Ovary (tissue), 9 donors: Measurements from ENCODE around the gene TPH2. TPM values are rescaled to one million over a fixed set of nuclear protein-coding genes. Genes with fewer than 3 reads are reported as not detected.

Source experiments
- DNase-seq, 5 donors: peaks; one replicate each; pipeline ENCODE4 v3.0.0-alpha.2; 2019 to 2020
- H3K27ac ChIP-seq, 2 donors: fragments of 200-600 bp; one replicate each; pipeline versions ENCODE4 v1.5.1 to v1.8.0; 2019 to 2022
- H3K27me3 ChIP-seq: fragments of 200-600 bp; one replicate; pipeline ENCODE4 v1.8.0; 2022
- H3K36me3 ChIP-seq: fragments of 200-600 bp; sonication (generic); one replicate; pipeline ENCODE4 v1.5.1; 2019
- H3K4me1 ChIP-seq: one replicate; pipeline ENCODE4 v1.8.1; 2013; ENCODE audit warnings: mild to moderate bottlenecking, moderate library complexity; ENCODE audit not compliant: insufficient read depth
- H3K4me3 ChIP-seq: fragments of 200-600 bp; sonication (generic); one replicate; pipeline ENCODE4 v1.5.1; 2017
- H3K9me3 ChIP-seq, 2 donors: fragments of 200-600 bp in 1 of 2; sonication (generic) in 1 of 2; one replicate each; pipeline versions ENCODE4 v1.5.1 to v1.8.1; 2013 to 2019; ENCODE audit warnings: mild to moderate bottlenecking in 1 of 2, moderate library complexity in 1 of 2
- CTCF ChIP-seq, 3 donors: fragments of 450-650 bp in 2 of 3; fragments of 200-600 bp in 1 of 3; IDR thresholded peaks; one replicate each; pipeline versions ENCODE4 v1.5.1 to v1.8.0; 2016 to 2022; ENCODE audit warnings: antibody characterized with exemption in 3 of 3, mild to moderate bottlenecking in 1 of 3
- EP300 ChIP-seq: sonication (generic); formaldehyde crosslinking; IDR thresholded peaks from one replicate; pipeline ENCODE4 v1.6.1; 2017; ENCODE audit warnings: antibody characterized with exemption
- POLR2A ChIP-seq: fragments of 450-650 bp; IDR thresholded peaks from one replicate; pipeline ENCODE4 v1.6.1; 2017; ENCODE audit warnings: antibody characterized with exemption, mild to moderate bottlenecking, moderate library complexity
- WGBS, 3 donors: extraction: QIAGEN DNeasy Blood & Tissue Kit in 1 of 3; methylation state at CpG; one replicate each; pipeline versions ENCODE4 v1.1.5 to v1.1.7; 2013 to 2017; 5-methylcytosine and 5-hydroxymethylcytosine counted together
- intact Hi-C, 4 donors: fragments of 100-400 bp; cut with DNase I; formaldehyde crosslinking; loops; one replicate each; pipeline versions ENCODE4 v1.11.0 to v1.15.1; 2022 to 2023
- polyA plus RNA-seq, 2 donors: library from polyadenylated mRNA; stranded (reverse); fragments of 200-250 nt in 1 of 2; fragments of 350-450 nt in 1 of 2; fragmentation: Illumina TruSeq in 1 of 2; extraction: RNeasy Lipid Tissue Mini Kit (QIAGEN cat#74804) in 1 of 2; gene quantifications; one replicate each; pipeline ENCODE4 v1.2.3, GENCODE V29; 2013 to 2014
- total RNA-seq, 7 donors: library from RNA; depleted of rRNA in 2 of 7; stranded (reverse); fragments of >200 nt in 2 of 7; fragmentation: NEBNext Ultra II Directional in 3 of 7; extraction: Animal tissue kit (Norgen Biotek cat#: 25700) in 3 of 7; gene quantifications; one replicate each; pipeline versions ENCODE4 v1.1.0 to v1.2.4, GENCODE V29; 2016 to 2023
- donor health status: DM: no; HTN: no; CAD: no; lungs with moderate emphysema.
- donor health status: DM: no; HTN: no; CAD: no.
- donor health status: Bipolar disorder and iron deficiency.
- donor health status: DM: yes; HTN: yes; CAD: no.
- donor health status: DM: no; HTN: no; CAD: no.
- donor health status: DM: yes; HTN: yes; CAD: no.

The TPH2 gene
- total and polyA plus RNA-seq, 9 donors: 0.23 TPM; not detected in 8

DNA sequence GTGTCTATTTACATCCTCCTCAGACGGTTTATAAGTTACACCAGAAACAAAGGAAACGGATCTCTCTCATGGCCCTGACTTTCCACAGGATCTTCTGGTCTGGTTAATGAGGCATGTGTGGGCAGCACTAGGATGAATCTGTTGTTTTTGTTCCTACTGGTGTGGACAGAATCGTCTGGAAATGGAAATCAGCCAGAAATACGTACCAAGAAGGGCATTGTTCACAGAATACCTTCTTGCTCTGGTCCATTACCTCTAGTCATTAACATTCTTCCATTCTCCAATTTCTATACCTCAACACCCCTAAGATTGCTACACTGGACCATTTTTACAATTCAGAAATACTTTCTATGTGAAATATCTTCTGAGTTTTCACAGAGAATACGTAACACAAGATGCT, 86.0 kb downstream of the TPH2 start:
- Histone ChIP-seq H3K4me1 (no peaks in the 10 kb centered on the region), H3K9me3 (no peaks in the 10 kb centered on the region), H3K27ac (no peak overlapping the region), H3K4me3 (no peak overlapping the region), H3K27me3 (no peaks in the 10 kb centered on the region), H3K36me3 (no peaks in the 10 kb centered on the region)
- intact Hi-C loops: no loop called here
- no peak for DNase-seq
- TF ChIP-seq EP300: no peak
- no peak for TF ChIP-seq CTCF (IDR thresholded peaks at IDR 0.05)
- 50 to 65% (median 53%) methylated on average over 5 of the region's 5 CpGs for WGBS, 3 donors

DNA sequence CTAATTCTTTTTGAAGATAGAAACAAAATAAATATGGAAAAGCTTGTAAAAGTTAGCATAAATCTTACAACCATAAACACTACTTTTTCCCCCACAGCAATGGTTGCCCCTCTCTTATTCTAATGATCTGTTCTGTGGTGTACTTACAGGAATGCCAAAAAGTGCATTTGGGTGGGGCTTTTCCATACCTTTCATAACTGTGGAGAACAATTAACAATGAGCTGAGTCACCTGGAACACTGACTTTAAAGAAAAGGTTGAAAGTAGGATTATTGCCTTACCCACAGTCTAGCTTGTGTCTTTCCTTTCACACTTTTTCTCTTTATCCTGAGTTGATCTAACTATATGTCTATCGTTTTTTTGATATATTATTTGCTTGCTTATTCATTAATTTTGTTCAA, 86.9 kb downstream of the TPH2 start:
- no peaks in the 10 kb centered on the region for H3K36me3 ChIP-seq
- intact Hi-C loops: no loop called here
- H3K4me3 ChIP-seq: no peak overlapping the region
- DNase-seq: no peak
- no peaks in the 10 kb centered on the region for H3K9me3 ChIP-seq
- no peaks in the 10 kb centered on the region for H3K4me1 ChIP-seq
- no peak overlapping the region for H3K27ac ChIP-seq
- H3K27me3 ChIP-seq: no peaks in the 10 kb centered on the region
- 60 to 68% (median 61%) methylated on average over 1 of the region's 1 CpG for WGBS, 3 donors
- TF ChIP-seq EP300 (no peak), CTCF (IDR thresholded peaks at IDR 0.05) (no peak), POLR2A (no peak)

- H3K4me1 ChIP-seq: no peaks in the 10 kb centered on the region
- no peaks in the 10 kb centered on the region for H3K36me3 ChIP-seq
- WGBS, 3 donors: 87 to 91% (median 91%) methylated on average over 1 of the region's 1 CpG
- DNase-seq: no peak
- no peak overlapping the region for H3K4me3 ChIP-seq
- no peaks in the 10 kb centered on the region for H3K9me3 ChIP-seq
- H3K27me3 ChIP-seq: no peaks in the 10 kb centered on the region
- H3K27ac ChIP-seq: no peak overlapping the region
- TF ChIP-seq EP300 (no peak), POLR2A (no peak), CTCF (IDR thresholded peaks at IDR 0.05) (no peak)
- intact Hi-C loops: no loop called here
These were observed 90.3 kb downstream of the TPH2 start for GRCh38 chr12:72028966-72029365.

DNA sequence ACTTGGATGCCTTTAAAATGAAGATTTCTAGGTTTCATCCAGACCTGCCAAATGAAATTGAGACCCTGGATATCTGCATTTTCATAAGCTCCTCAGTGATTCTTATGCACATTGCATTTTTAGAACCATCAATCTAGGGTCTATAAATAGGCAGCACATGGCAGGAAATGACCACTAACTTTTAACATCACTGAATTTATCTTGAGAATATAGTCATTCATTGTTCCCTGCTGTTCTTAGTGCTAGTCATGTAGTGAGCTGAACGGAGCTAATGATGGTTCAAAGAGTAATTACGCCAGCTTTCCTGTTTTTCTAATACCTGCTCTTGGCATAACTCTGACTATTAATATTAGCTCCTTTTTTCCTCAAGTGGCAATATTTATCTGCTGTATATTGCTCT, 91.6 kb downstream of the TPH2 start:
- WGBS, 3 donors: 67 to 83% (median 78%) methylated on average over 2 of the region's 2 CpGs
- no peak for DNase-seq
- no peaks in the 10 kb centered on the region for H3K27me3 ChIP-seq
- intact Hi-C loops: no loop called here
- no peaks in the 10 kb centered on the region for H3K9me3 ChIP-seq
- no peaks in the 10 kb centered on the region for H3K36me3 ChIP-seq
- no peak overlapping the region for H3K4me3 ChIP-seq
- no peak overlapping the region for H3K27ac ChIP-seq
- TF ChIP-seq CTCF (IDR thresholded peaks at IDR 0.05) (no peak), POLR2A (no peak), EP300 (no peak)
- H3K4me1 ChIP-seq: no peaks in the 10 kb centered on the region

- no peaks in the 10 kb centered on the region for H3K27me3 ChIP-seq
- H3K9me3 ChIP-seq: no peaks in the 10 kb centered on the region
- WGBS, 3 donors: 78 to 82% (median 80%) methylated on average over 3 of the region's 3 CpGs
- H3K36me3 ChIP-seq: no peaks in the 10 kb centered on the region
- TF ChIP-seq EP300 (no peak), POLR2A (no peak), CTCF (IDR thresholded peaks at IDR 0.05) (no peak)
- no peaks in the 10 kb centered on the region for H3K4me1 ChIP-seq
- no peak overlapping the region for H3K27ac ChIP-seq
- intact Hi-C loops: no loop called here
- H3K4me3 ChIP-seq: no peak overlapping the region
- DNase-seq: no peak
These were observed 92.4 kb downstream of the TPH2 start for GRCh38 chr12:72031066-72031465.
